Measurements from ENCODE around the gene SPDEF.

SPDEF gene

GRCh38 chr6:34496103-34496685, 59.9 kb downstream of the SPDEF start:
- no peak for DNase-seq (ENCODE audit: low read depth, low spot score)
- WGBS (ENCODE audit: insufficient coverage, insufficient read length), result no CpG with 5 or more reads among the region's 9 CpGs
- no peaks in the 10 kb centered on the region for H3K27me3 ChIP-seq (ENCODE audit: control insufficient read depth, insufficient read depth, low read length)
- no peaks in the 10 kb centered on the region for H3K9me3 ChIP-seq (ENCODE audit: control insufficient read depth, insufficient read depth, low read length)
- no peaks in the 10 kb centered on the region for H3K36me3 ChIP-seq (ENCODE audit: control insufficient read depth, insufficient read depth, low read length)
- no peak overlapping the region for H3K4me3 ChIP-seq (ENCODE audit: low read length)
- H3K4me1 ChIP-seq (ENCODE audit: control insufficient read depth, insufficient read depth, low read length), result no peaks in the 10 kb centered on the region
- H3K27ac ChIP-seq (ENCODE audit: low read length), result no peak overlapping the region

DNA sequence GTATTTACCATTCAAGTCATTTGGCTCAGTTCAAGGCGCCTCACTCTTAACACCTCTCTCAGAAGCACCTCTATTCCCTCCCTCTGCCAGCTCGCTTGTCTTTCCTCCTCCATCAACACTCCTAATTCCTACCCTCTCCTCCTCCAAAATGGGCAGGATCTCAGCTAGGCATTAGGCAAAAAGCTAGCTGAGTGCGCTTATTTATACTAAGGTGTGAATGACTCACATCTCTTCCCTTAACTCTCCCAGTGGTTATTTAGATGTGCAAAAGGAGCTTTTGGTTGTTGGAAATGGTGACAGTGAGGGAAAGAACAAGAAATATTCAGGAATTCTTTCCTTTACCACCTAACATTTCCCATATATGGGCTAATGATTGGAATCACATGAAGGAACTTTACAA, 61.2 kb downstream of the SPDEF start:
- Histone ChIP-seq H3K36me3 (ENCODE audit: control insufficient read depth, insufficient read depth, low read length) (no peaks in the 10 kb centered on the region), H3K4me3 (ENCODE audit: low read length) (no peak overlapping the region), H3K27ac (ENCODE audit: low read length) (no peak overlapping the region), H3K27me3 (ENCODE audit: control insufficient read depth, insufficient read depth, low read length) (no peaks in the 10 kb centered on the region), H3K4me1 (ENCODE audit: control insufficient read depth, insufficient read depth, low read length) (no peaks in the 10 kb centered on the region), H3K9me3 (ENCODE audit: control insufficient read depth, insufficient read depth, low read length) (no peaks in the 10 kb centered on the region)
- WGBS (ENCODE audit: insufficient coverage, insufficient read length), result no CpG with 5 or more reads among the region's 3 CpGs
- DNase-seq (ENCODE audit: low read depth, low spot score), result no peak

DNA sequence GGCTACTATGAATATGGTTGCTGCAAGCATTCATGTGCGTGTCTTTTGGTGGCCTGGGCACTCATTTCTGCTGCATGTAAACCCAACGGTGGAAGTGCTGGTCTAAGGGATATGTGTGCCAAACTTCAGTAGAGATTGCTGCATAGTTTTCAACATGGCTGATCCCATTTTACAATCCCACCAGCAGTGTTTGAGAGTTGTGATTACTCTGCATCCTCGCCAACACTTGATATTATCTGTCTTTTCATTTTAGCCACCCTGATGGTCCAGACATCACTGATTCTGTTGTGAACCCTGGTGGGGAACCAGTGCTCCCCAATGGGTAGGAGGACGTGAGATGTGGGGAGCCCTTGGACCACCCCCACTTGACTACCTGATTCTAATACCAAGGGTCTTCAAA, 62.8 kb downstream of the SPDEF start:
- H3K27ac ChIP-seq (ENCODE audit: low read length), result no peak overlapping the region
- H3K9me3 ChIP-seq (ENCODE audit: control insufficient read depth, insufficient read depth, low read length), result no peaks in the 10 kb centered on the region
- H3K4me3 ChIP-seq (ENCODE audit: low read length), result no peak overlapping the region
- H3K4me1 ChIP-seq (ENCODE audit: control insufficient read depth, insufficient read depth, low read length), result no peaks in the 10 kb centered on the region
- H3K36me3 ChIP-seq (ENCODE audit: control insufficient read depth, insufficient read depth, low read length), result no peaks in the 10 kb centered on the region
- H3K27me3 ChIP-seq (ENCODE audit: control insufficient read depth, insufficient read depth, low read length), result no peaks in the 10 kb centered on the region
- no peak for DNase-seq (ENCODE audit: low read depth, low spot score)
- WGBS (ENCODE audit: insufficient coverage, insufficient read length), result no CpG with 5 or more reads among the region's 4 CpGs

- Histone ChIP-seq H3K4me3 (ENCODE audit: low read length) (no peak overlapping the region), H3K36me3 (ENCODE audit: control insufficient read depth, insufficient read depth, low read length) (no peaks in the 10 kb centered on the region), H3K27ac (ENCODE audit: low read length) (no peak overlapping the region), H3K4me1 (ENCODE audit: control insufficient read depth, insufficient read depth, low read length) (no peaks in the 10 kb centered on the region), H3K27me3 (ENCODE audit: control insufficient read depth, insufficient read depth, low read length) (no peaks in the 10 kb centered on the region), H3K9me3 (ENCODE audit: control insufficient read depth, insufficient read depth, low read length) (no peaks in the 10 kb centered on the region)
- no CpG with 5 or more reads among the region's 10 CpGs for WGBS (ENCODE audit: insufficient coverage, insufficient read length)
- DNase-seq (ENCODE audit: low read depth, low spot score), result no peak
Measured at GRCh38 chr6:34491091-34491430, 65.1 kb downstream of the SPDEF start.

GRCh38 chr6:34490390-34491090, 65.6 kb downstream of the SPDEF start:
- WGBS (ENCODE audit: insufficient coverage, insufficient read length), result no CpG with 5 or more reads among the region's 20 CpGs
- no peak for DNase-seq (ENCODE audit: low read depth, low spot score)
- Histone ChIP-seq H3K4me3 (ENCODE audit: low read length) (no peak overlapping the region), H3K9me3 (ENCODE audit: control insufficient read depth, insufficient read depth, low read length) (no peaks in the 10 kb centered on the region), H3K27ac (ENCODE audit: low read length) (no peak overlapping the region), H3K27me3 (ENCODE audit: control insufficient read depth, insufficient read depth, low read length) (no peaks in the 10 kb centered on the region), H3K36me3 (ENCODE audit: control insufficient read depth, insufficient read depth, low read length) (no peaks in the 10 kb centered on the region), H3K4me1 (ENCODE audit: control insufficient read depth, insufficient read depth, low read length) (no peaks in the 10 kb centered on the region; the same call in 1 of the 2 replicates)

DNA sequence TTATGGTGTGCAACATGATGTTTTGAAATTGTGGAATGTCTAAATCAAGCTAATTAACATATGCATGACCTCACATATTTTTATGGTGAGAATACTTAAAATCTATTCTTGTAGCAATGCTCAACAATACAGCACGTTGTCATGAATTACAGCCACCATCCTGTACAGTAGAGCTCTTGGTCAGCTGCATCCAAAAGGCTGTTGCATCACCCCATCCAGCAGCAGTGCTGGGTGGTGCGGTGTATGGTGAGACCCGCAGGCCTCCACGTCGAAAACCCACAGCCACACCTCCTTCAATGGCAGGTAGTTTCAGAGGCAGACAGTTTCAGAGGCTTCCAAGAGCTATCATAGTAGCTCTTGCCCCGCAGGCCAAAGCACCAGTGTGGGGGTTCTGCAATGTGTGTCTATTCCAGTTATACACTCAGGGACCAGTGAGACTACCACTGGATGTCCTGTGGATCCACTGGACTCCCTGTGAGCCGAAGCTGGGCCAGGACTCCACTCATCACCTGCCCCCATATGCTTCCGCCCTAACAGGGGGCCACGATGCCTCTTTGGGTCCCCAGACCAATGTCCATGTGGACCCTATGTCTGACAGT, 66.8 kb downstream of the SPDEF start:
- Histone ChIP-seq H3K4me3 (ENCODE audit: low read length) (no peak overlapping the region), H3K27me3 (ENCODE audit: control insufficient read depth, insufficient read depth, low read length) (no peaks in the 10 kb centered on the region), H3K9me3 (ENCODE audit: control insufficient read depth, insufficient read depth, low read length) (no peaks in the 10 kb centered on the region), H3K36me3 (ENCODE audit: control insufficient read depth, insufficient read depth, low read length) (no peaks in the 10 kb centered on the region), H3K4me1 (ENCODE audit: control insufficient read depth, insufficient read depth, low read length) (no peaks in the 10 kb centered on the region; the same call in 1 of the 2 replicates), H3K27ac (ENCODE audit: low read length) (no peak overlapping the region)
- no CpG with 5 or more reads among the region's 9 CpGs for WGBS (ENCODE audit: insufficient coverage, insufficient read length)
- DNase-seq (ENCODE audit: low read depth, low spot score), result no peak

Data from iPS DF 6.9 (cell line).